PC-3 (cell line): Measurements from ENCODE around the gene PBX3. TPM values are rescaled to one million over a fixed set of nuclear protein-coding genes. Genes with fewer than 3 reads are reported as not detected.

Source experiments
- ATAC-seq: fragments of 200-7000 bp; cut with Tn5 transposase; 2 replicates; pipeline ENCODE4 v1.9.1; 2020; ENCODE audit warnings: mild to moderate bottlenecking, moderate library complexity
- BruUV-seq: library from RNA; stranded (reverse); fragments of 400-500 nt; replicated peaks from 2 replicates; lab custom pipeline; 2021; lab: Mats Ljungman, UMichigan
- CTCF ChIA-PET: fragments of 300-600 bp; sonication (Branson Sonifier 250); formaldehyde crosslinking; loops from one replicate; lab custom pipeline; 2022; ENCODE audit warnings: antibody characterized with exemption; lab: Charles Lee
- POLR2A ChIA-PET: fragments of 300-600 bp; sonication (Branson Sonifier 250); formaldehyde crosslinking; loops from one replicate; lab custom pipeline; 2022; ENCODE audit warnings: antibody characterized with exemption; ENCODE audit not compliant: unreplicated experiment; lab: Charles Lee
- DNase-seq: peaks from one replicate; pipeline ENCODE4 v3.0.0-alpha.2; 2015
- H2AFZ ChIP-seq: fragments of 300-600 bp; sonication (generic); 2 replicates; pipeline ENCODE4 v1.6.0; 2016; ENCODE audit warnings: antibody characterized with exemption, low read length
- H3F3A ChIP-seq: fragments of 300-600 bp; sonication (generic); one replicate; pipeline ENCODE4 v1.6.0; 2017; ENCODE audit warnings: antibody characterized with exemption, low read length, control low read depth, mild to moderate bottlenecking; ENCODE audit not compliant: unreplicated experiment
- H3K27ac ChIP-seq: fragments of 300-600 bp; sonication (generic); 2 replicates; pipeline ENCODE4 v1.5.1; 2016; ENCODE audit warnings: mild to moderate bottlenecking, low read length
- H3K27me3 ChIP-seq: fragments of 300-600 bp; sonication (generic); 2 replicates; pipeline ENCODE4 v1.6.1; 2016; ENCODE audit warnings: low read length, mixed read lengths
- H3K36me3 ChIP-seq: fragments of 300-600 bp; sonication (generic); 2 replicates; pipeline ENCODE4 v1.6.1; 2016; ENCODE audit warnings: low read depth, mixed run types, low read length, mixed read lengths
- H3K4me1 ChIP-seq: fragments of 300-600 bp; sonication (generic); 2 replicates; pipeline ENCODE4 v1.5.1; 2016; ENCODE audit warnings: low read length; ENCODE audit not compliant: insufficient read depth
- H3K4me2 ChIP-seq: fragments of 300-600 bp; sonication (generic); 2 replicates; pipeline ENCODE4 v1.6.0; 2016; ENCODE audit warnings: low read length
- H3K4me3 ChIP-seq: fragments of 300-600 bp; sonication (generic); 2 replicates; pipeline ENCODE4 v1.5.1; 2016; ENCODE audit warnings: mild to moderate bottlenecking, low read length, mixed read lengths
- H3K79me2 ChIP-seq: fragments of 300-600 bp; sonication (generic); 2 replicates; pipeline ENCODE4 v1.6.1; 2017; ENCODE audit warnings: low read length, mixed read lengths
- H3K9ac ChIP-seq: fragments of 300-600 bp; sonication (generic); 2 replicates; pipeline ENCODE4 v1.6.0; 2016; ENCODE audit warnings: mild to moderate bottlenecking, low read length
- H3K9me2 ChIP-seq: fragments of 300-600 bp; sonication (generic); replicated peaks from 2 replicates; pipeline ENCODE4 v1.6.1; 2016; ENCODE audit warnings: mixed run types, low read length, mixed read lengths
- H3K9me3 ChIP-seq: fragments of 300-600 bp; sonication (generic); 2 replicates; pipeline ENCODE4 v1.6.1; 2016; ENCODE audit warnings: low read length, mixed read lengths
- H4K20me1 ChIP-seq: fragments of 300-600 bp; sonication (generic); 2 replicates; pipeline ENCODE4 v1.6.1; 2016; ENCODE audit warnings: low read length, mixed read lengths
- EZH2 ChIP-seq: fragments of 300-600 bp; sonication (generic); IDR thresholded peaks from one replicate; pipeline ENCODE4 v1.6.1; 2017; ENCODE audit warnings: antibody characterized with exemption, mild to moderate bottlenecking, low read length; ENCODE audit not compliant: unreplicated experiment
- EZH2phosphoT487 ChIP-seq: fragments of 300-600 bp; sonication (generic); IDR thresholded peaks from 2 replicates; pipeline ENCODE4 v1.6.1; 2018; ENCODE audit warnings: mild to moderate bottlenecking, antibody characterized with exemption, low read length, borderline replicate concordance
- intact Hi-C: fragments of 100-400 bp; cut with micrococcal nuclease; formaldehyde crosslinking; loops from 2 replicates; pipeline ENCODE4 v1.9.0; 2023
- total RNA-seq: library from RNA; depleted of rRNA; stranded (reverse); fragments of >200 nt; gene quantifications from 2 replicates; pipeline ENCODE4 v1.2.3, GENCODE V29; 2014
- TF ChIP-seq, protein P1 (sequence below): fragments of 300-600 bp; sonication (generic); conservative IDR thresholded peaks from 2 replicates; pipeline ENCODE4 v1.5.1; 2017; ENCODE audit warnings: antibody characterized with exemption, low read depth, mild to moderate bottlenecking, low read length

PBX3 gene
- total RNA-seq, 1 experiment from 2014 or later: 35.5 TPM

DNA sequence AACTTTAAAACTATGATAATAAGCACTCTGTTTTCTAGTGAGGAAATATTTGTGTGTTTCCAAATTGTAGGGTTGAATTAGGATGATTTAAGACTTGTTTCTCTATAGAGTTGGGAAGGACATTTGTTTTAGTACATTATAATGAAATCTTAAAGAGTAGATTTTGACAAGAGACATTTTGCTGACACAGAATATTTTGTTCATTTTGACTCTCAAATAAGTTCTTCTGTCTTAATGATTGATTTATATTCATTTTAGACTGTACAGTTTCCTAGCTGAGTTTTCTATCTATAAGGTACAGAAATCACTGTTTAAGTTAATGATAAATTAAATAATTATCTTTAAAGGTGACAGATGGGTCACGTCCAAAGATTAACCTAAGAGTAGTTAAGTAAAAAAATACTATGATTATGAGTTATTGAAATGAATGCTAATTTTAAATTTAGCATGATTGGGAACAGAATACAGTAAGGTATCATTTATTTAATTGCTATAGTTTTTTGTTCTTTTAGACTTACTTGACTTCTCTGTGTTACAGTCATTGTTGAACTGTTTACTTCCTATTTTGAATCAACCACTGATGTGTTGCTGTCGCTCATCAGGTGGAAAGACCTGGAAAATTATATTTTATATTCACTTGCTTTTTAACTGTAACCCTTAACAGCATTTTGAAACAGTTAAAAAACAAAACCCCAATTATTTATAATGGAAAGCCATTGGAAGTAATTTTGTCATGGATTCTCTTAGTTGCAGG is 19.5 kb downstream of the PBX3 start:
- Histone ChIP-seq H3K79me2 (no peaks in the 10 kb centered on the region), H3K4me2 (no peak overlapping the region), H3K27me3 (no peaks in the 10 kb centered on the region), H2AFZ (no peak overlapping the region), H3K4me1 (no peaks in the 10 kb centered on the region), H4K20me1 (no peaks in the 10 kb centered on the region), H3K9me3 (no peaks in the 10 kb centered on the region), H3K9me2 (no peaks in the 10 kb centered on the region), H3K9ac (no peak overlapping the region), H3F3A (no peaks in the 10 kb centered on the region), H3K4me3 (no peak overlapping the region), H3K36me3 (no peaks in the 10 kb centered on the region), H3K27ac (no peak overlapping the region)
- no peak for TF ChIP-seq EZH2phosphoT487
- TF ChIP-seq, protein P1, sequence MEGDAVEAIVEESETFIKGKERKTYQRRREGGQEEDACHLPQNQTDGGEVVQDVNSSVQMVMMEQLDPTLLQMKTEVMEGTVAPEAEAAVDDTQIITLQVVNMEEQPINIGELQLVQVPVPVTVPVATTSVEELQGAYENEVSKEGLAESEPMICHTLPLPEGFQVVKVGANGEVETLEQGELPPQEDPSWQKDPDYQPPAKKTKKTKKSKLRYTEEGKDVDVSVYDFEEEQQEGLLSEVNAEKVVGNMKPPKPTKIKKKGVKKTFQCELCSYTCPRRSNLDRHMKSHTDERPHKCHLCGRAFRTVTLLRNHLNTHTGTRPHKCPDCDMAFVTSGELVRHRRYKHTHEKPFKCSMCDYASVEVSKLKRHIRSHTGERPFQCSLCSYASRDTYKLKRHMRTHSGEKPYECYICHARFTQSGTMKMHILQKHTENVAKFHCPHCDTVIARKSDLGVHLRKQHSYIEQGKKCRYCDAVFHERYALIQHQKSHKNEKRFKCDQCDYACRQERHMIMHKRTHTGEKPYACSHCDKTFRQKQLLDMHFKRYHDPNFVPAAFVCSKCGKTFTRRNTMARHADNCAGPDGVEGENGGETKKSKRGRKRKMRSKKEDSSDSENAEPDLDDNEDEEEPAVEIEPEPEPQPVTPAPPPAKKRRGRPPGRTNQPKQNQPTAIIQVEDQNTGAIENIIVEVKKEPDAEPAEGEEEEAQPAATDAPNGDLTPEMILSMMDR: no peak
- TF ChIP-seq EZH2: no peak
- CTCF ChIA-PET: no interaction called here
- intact Hi-C loops: no loop called here
- BruUV-seq: no TSS peak
- POLR2A ChIA-PET: no interaction called here
- ATAC-seq: no peak
- no peak for DNase-seq

DNA sequence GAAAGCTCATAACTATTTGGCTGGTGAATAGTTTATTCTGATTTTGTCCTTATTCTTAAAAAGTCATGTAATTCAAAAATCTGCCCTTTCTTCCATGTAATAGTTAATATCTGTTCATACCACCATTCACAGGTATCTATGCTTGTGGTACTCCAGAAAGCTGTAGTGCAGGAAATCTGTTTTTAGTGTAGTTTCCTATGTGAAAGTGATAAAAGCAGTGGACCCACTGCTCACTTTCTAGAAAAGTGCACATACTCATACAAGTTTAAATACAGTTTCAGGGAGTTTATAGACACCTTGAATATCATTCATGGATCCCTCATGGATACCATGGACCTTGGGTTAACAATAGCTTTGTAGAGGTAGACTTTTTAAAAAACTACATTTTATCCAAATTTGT is 20.2 kb downstream of the PBX3 start:
- TF ChIP-seq EZH2: no peak
- TF ChIP-seq EZH2phosphoT487: no peak
- TF ChIP-seq, protein P1: no peak
- POLR2A ChIA-PET: no interaction called here
- ATAC-seq: no peak
- Histone ChIP-seq H3K36me3 (no peaks in the 10 kb centered on the region), H3K4me3 (no peak overlapping the region), H4K20me1 (no peaks in the 10 kb centered on the region), H3K27me3 (no peaks in the 10 kb centered on the region), H3K9ac (no peak overlapping the region), H3K4me1 (no peaks in the 10 kb centered on the region), H3K9me3 (no peaks in the 10 kb centered on the region), H3F3A (no peaks in the 10 kb centered on the region), H3K9me2 (no peaks in the 10 kb centered on the region), H3K4me2 (no peak overlapping the region), H3K79me2 (no peaks in the 10 kb centered on the region), H3K27ac (no peak overlapping the region), H2AFZ (no peak overlapping the region)
- no peak for DNase-seq
- CTCF ChIA-PET: no interaction called here
- intact Hi-C loops: no loop called here
- no TSS peak for BruUV-seq

DNA sequence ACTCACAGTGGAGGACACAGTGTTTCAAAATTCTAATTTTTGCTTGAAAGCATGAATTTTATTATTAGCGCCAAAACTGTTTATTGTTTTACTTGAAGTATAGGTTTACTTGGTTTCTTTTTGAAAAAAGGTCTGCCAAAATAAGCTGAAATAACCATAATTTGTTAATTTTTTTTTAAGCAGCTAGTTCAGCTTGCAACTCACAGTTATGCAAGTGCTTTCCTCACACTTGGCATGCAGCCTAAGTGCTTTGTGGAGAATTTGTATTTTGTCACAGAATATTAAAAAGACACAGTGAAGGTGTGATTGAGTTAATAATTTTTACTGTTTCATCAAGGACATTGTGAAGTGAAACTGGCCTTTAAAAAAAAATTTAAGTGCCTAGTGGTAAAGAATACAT is 21.6 kb downstream of the PBX3 start:
- TF ChIP-seq, protein P1: no peak
- TF ChIP-seq EZH2phosphoT487: no peak
- TF ChIP-seq EZH2: no peak
- ChIA-PET CTCF (no interaction called here), POLR2A (no interaction called here)
- Histone ChIP-seq H3K9me2 (no peaks in the 10 kb centered on the region), H3K9me3 (no peaks in the 10 kb centered on the region), H3K36me3 (no peaks in the 10 kb centered on the region), H3F3A (no peaks in the 10 kb centered on the region), H3K4me1 (no peaks in the 10 kb centered on the region), H3K4me3 (no peak overlapping the region), H3K27ac (no peak overlapping the region), H3K79me2 (no peaks in the 10 kb centered on the region), H4K20me1 (no peaks in the 10 kb centered on the region), H3K4me2 (no peak overlapping the region), H3K27me3 (no peaks in the 10 kb centered on the region), H3K9ac (no peak overlapping the region), H2AFZ (no peak overlapping the region)
- no TSS peak for BruUV-seq
- DNase-seq (no peak), ATAC-seq (no peak)
- intact Hi-C loops: no loop called here
